Panc1 (cell line): ENCODE measurements around the gene COL27A1. TPM values are rescaled to one million over a fixed set of nuclear protein-coding genes. Genes with fewer than 3 reads are reported as not detected.

Source experiments
- ATAC-seq: fragments of 200-7000 bp; cut with Tn5 transposase; 2 replicates; pipeline ENCODE4 v1.9.1; 2020; ENCODE audit warnings: mild to moderate bottlenecking, moderate library complexity
- BruUV-seq: library from RNA; stranded (reverse); fragments of 400-500 nt; replicated peaks from 2 replicates; lab custom pipeline; 2021; lab: Mats Ljungman, UMichigan
- CTCF ChIA-PET: fragments of 300-600 bp; sonication (Branson Sonifier 250); formaldehyde crosslinking; loops from one replicate; lab custom pipeline; 2022; ENCODE audit warnings: antibody characterized with exemption; lab: Charles Lee
- POLR2A ChIA-PET: fragments of 300-600 bp; sonication (Branson Sonifier 250); formaldehyde crosslinking; loops from one replicate; lab custom pipeline; 2022; ENCODE audit warnings: antibody characterized with exemption; lab: Charles Lee
- DNase-seq: peaks from one replicate; pipeline ENCODE4 v3.0.0-alpha.2; 2010; ENCODE audit warnings: low read depth, low spot score
- H3K27ac ChIP-seq: 2 replicates; pipeline ENCODE4 v1.5.1; 2011; ENCODE audit warnings: mild to moderate bottlenecking, low read length, inconsistent platforms
- H3K27me3 ChIP-seq: fragments of 200-500 bp; sonication (Bioruptor generic); 2 replicates; pipeline ENCODE4 v1.6.0; 2014; ENCODE audit warnings: low read length, inconsistent platforms; ENCODE audit not compliant: control insufficient read depth, insufficient read depth
- H3K36me3 ChIP-seq: fragments of 200-500 bp; sonication (Bioruptor generic); 2 replicates; pipeline ENCODE4 v1.5.1; 2014; ENCODE audit warnings: inconsistent platforms, mild to moderate bottlenecking, low read length, moderate library complexity; ENCODE audit not compliant: control insufficient read depth, insufficient read depth
- H3K4me1 ChIP-seq: 2 replicates; pipeline ENCODE4 v1.5.1; 2011; ENCODE audit warnings: inconsistent platforms, mild to moderate bottlenecking, low read length, moderate library complexity; ENCODE audit not compliant: control insufficient read depth, insufficient read depth
- H3K4me3 ChIP-seq, 2 experiments: 2 replicates each; pipeline ENCODE4 v1.5.1; 2011 to 2012; ENCODE audit warnings: low read depth in 2 of 2, low read length in 2 of 2, mild to moderate bottlenecking in 2 of 2, inconsistent platforms in 1 of 2, moderate library complexity in 1 of 2
- H3K9me3 ChIP-seq: fragments of 200-500 bp; sonication (Bioruptor generic); 2 replicates; pipeline ENCODE4 v1.5.1; 2014; ENCODE audit warnings: low read depth, mild to moderate bottlenecking, inconsistent platforms, low read length, moderate library complexity; ENCODE audit not compliant: control insufficient read depth, insufficient read depth
- POLR2AphosphoS5 ChIP-seq: IDR thresholded peaks from 2 replicates; pipeline ENCODE4 v1.6.1; 2012; ENCODE audit warnings: mild to moderate bottlenecking, low read depth, low read length, moderate library complexity
- SIN3A ChIP-seq: IDR thresholded peaks from 2 replicates; pipeline ENCODE4 v1.6.1; 2012; ENCODE audit warnings: low read depth, mild to moderate bottlenecking, low read length, moderate library complexity, borderline replicate concordance; ENCODE audit not compliant: insufficient read depth
- TCF7L2 ChIP-seq: IDR thresholded peaks from 2 replicates; pipeline ENCODE4 v1.6.1; 2011; ENCODE audit warnings: mild to moderate bottlenecking, low read depth, low read length, inconsistent platforms
- in situ Hi-C: cut with HindIII; loops from 2 replicates; pipeline ENCODE4 v1.10.0; 2016; ENCODE audit warnings: low sequenced_read_pairs, low pct_unique_long_range_greater_than_20kb
- intact Hi-C: fragments of 100-400 bp; cut with micrococcal nuclease; formaldehyde crosslinking; loops from one replicate; pipeline ENCODE4 v1.10.0; 2022; ENCODE audit not compliant: unreplicated experiment
- total RNA-seq: library from RNA; stranded (reverse); gene quantifications from one replicate; pipeline ENCODE4 v1.2.1, GENCODE V29; 2021; ENCODE audit not compliant: unreplicated experiment
- TF ChIP-seq, protein P1 (sequence below), 2 experiments: IDR thresholded peaks; 2 replicates each; pipeline ENCODE4 v1.6.1; 2011 to 2012; ENCODE audit warnings: low read depth in 2 of 2, control low read depth in 1 of 2, low read length in 1 of 2, mild to moderate bottlenecking in 1 of 2, moderate library complexity in 1 of 2; ENCODE audit not compliant: insufficient read depth in 1 of 2
- TF ChIP-seq, protein P2 (sequence below): fragments of 450-650 bp; IDR thresholded peaks from 2 replicates; pipeline ENCODE4 v1.5.1; 2017; ENCODE audit warnings: mild to moderate bottlenecking

Gene COL27A1
- total RNA-seq, 1 experiment from 2014 or later = 5.1 TPM

DNA sequence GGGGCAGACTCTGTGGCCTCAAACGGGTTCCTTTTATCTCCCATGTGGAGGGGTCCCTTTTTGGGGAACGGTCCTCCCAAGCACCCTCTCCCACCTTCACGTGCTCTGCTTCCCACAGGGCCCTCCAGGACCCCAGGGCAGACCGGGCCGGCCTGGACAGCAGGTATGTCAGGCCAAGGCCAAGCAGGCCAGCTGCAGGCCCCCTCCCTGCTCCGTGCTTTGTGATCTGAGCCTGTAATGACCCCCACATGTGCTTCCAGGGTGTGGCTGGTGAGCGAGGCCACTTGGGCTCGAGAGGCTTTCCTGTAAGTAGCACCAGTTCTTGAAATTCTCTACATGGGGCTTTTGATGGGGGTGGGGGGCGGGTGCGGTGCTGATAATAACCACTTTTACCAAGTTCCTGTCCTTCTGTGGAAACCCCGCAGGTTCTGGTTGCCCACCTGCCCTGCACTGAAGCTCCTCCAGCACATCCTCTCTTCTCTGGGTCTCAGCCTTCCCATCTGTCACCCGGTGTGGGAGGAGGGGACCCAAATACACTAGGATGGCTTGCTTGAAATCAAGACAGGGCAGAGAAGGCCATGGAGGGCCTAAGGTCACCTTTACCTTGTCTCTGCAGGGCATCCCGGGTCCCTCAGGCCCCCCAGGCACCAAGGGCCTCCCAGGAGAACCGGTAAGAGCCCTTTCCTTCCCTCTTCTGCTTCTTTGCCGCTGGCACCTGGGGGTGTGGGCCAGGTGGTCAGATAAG lies 109.6 kb downstream of the COL27A1 start:
- no peaks in the 10 kb centered on the region for H3K27me3 ChIP-seq
- in situ Hi-C loops (no loop called here), intact Hi-C loops (no loop called here)
- ChIA-PET CTCF (no interaction called here), POLR2A (no interaction called here)
- H3K36me3 ChIP-seq = no peaks in the 10 kb centered on the region
- no TSS peak for BruUV-seq
- no peak overlapping the region for H3K27ac ChIP-seq
- DNase-seq (no peak), ATAC-seq (no peak)
- H3K9me3 ChIP-seq = no peaks in the 10 kb centered on the region
- no peak overlapping the region for H3K4me3 ChIP-seq
- TF ChIP-seq, protein P1, sequence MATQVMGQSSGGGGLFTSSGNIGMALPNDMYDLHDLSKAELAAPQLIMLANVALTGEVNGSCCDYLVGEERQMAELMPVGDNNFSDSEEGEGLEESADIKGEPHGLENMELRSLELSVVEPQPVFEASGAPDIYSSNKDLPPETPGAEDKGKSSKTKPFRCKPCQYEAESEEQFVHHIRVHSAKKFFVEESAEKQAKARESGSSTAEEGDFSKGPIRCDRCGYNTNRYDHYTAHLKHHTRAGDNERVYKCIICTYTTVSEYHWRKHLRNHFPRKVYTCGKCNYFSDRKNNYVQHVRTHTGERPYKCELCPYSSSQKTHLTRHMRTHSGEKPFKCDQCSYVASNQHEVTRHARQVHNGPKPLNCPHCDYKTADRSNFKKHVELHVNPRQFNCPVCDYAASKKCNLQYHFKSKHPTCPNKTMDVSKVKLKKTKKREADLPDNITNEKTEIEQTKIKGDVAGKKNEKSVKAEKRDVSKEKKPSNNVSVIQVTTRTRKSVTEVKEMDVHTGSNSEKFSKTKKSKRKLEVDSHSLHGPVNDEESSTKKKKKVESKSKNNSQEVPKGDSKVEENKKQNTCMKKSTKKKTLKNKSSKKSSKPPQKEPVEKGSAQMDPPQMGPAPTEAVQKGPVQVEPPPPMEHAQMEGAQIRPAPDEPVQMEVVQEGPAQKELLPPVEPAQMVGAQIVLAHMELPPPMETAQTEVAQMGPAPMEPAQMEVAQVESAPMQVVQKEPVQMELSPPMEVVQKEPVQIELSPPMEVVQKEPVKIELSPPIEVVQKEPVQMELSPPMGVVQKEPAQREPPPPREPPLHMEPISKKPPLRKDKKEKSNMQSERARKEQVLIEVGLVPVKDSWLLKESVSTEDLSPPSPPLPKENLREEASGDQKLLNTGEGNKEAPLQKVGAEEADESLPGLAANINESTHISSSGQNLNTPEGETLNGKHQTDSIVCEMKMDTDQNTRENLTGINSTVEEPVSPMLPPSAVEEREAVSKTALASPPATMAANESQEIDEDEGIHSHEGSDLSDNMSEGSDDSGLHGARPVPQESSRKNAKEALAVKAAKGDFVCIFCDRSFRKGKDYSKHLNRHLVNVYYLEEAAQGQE (IDR thresholded peaks at IDR 0.05; ENCODE audit: insufficient read depth in 1 of 2, low read depth in 2 of 2, low read length in 1 of 2) = no peak
- TF ChIP-seq SIN3A (no peak), POLR2AphosphoS5 (no peak), TCF7L2 (no peak)
- TF ChIP-seq, protein P2, sequence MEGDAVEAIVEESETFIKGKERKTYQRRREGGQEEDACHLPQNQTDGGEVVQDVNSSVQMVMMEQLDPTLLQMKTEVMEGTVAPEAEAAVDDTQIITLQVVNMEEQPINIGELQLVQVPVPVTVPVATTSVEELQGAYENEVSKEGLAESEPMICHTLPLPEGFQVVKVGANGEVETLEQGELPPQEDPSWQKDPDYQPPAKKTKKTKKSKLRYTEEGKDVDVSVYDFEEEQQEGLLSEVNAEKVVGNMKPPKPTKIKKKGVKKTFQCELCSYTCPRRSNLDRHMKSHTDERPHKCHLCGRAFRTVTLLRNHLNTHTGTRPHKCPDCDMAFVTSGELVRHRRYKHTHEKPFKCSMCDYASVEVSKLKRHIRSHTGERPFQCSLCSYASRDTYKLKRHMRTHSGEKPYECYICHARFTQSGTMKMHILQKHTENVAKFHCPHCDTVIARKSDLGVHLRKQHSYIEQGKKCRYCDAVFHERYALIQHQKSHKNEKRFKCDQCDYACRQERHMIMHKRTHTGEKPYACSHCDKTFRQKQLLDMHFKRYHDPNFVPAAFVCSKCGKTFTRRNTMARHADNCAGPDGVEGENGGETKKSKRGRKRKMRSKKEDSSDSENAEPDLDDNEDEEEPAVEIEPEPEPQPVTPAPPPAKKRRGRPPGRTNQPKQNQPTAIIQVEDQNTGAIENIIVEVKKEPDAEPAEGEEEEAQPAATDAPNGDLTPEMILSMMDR = no peak
- no peaks in the 10 kb centered on the region for H3K4me1 ChIP-seq

DNA sequence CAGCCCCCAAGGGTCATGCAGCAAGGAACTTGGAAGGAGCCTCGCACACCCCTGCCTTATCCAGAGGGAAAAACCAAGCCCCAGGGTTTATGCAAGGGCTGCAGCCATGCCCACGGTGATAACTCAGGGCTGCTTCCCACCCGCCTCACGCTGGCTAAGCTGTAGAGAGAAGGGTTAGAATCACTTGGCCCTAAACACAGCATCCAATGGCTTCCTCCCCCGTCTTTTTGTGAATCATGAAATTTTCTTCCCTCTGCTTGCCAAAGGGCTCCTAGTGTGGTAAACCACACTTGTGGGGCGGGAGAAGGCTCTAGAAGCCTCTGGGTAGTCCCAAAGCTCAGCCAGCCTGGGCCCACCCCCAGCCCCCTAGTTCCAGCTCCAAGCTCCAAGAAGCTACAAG lies 111.6 kb downstream of the COL27A1 start:
- DNase-seq = no peak
- in situ Hi-C loops = no loop called here
- H3K4me1 ChIP-seq = no peaks in the 10 kb centered on the region
- CTCF ChIA-PET = no interaction called here
- intact Hi-C loops = no loop called here
- TF ChIP-seq SIN3A (no peak), POLR2AphosphoS5 (no peak), TCF7L2 (no peak)
- TF ChIP-seq, protein P2 = no peak
- TF ChIP-seq, protein P1 (IDR thresholded peaks at IDR 0.05; ENCODE audit: insufficient read depth in 1 of 2, low read depth in 2 of 2, low read length in 1 of 2) = no peak
- H3K36me3 ChIP-seq = no peaks in the 10 kb centered on the region
- no peak for ATAC-seq
- no peak overlapping the region for H3K27ac ChIP-seq
- H3K9me3 ChIP-seq = no peaks in the 10 kb centered on the region
- H3K27me3 ChIP-seq = no peaks in the 10 kb centered on the region
- no peak overlapping the region for H3K4me3 ChIP-seq
- BruUV-seq = no TSS peak
- POLR2A ChIA-PET = no interaction called here
